Measurements from ENCODE around the gene RASSF8.
A peak's percentile ranks its signal among the peaks of the same experiment; 100 is the strongest.

The RASSF8 gene

GRCh38 chr12:25958428-25959070 lies at the start of gene RASSF8:
TSS of gene RASSF8 (plus strand) at chr12:25958682. CDS start at chr12:26055344, 96,662 bp downstream.
- TF ChIP-seq CREB1 (IDR thresholded peaks at IDR 0.05; ENCODE audit: low read depth) (no peak), FOXM1 (IDR thresholded peaks at IDR 0.05; ENCODE audit: borderline replicate concordance, low read depth) (no peak), REST (IDR thresholded peaks at IDR 0.05; ENCODE audit: low read depth) (no peak), YY1 (IDR thresholded peaks at IDR 0.05; ENCODE audit: low read depth) (peak; percentile 18; the same call in 1 of the 2 replicates), TEAD4 (IDR thresholded peaks at IDR 0.05) (0 out of 2 replicates have a peak, but pooled peaks have one; percentile 1), EP300 (IDR thresholded peaks at IDR 0.05; ENCODE audit: borderline replicate concordance) (no peak), TCF12 (IDR thresholded peaks at IDR 0.05; ENCODE audit: low read depth) (no peak), TAF1 (IDR thresholded peaks at IDR 0.05; ENCODE audit: low read depth) (peak; percentile 9; the same call in 1 of the 2 replicates), RAD21 (IDR thresholded peaks at IDR 0.05; ENCODE audit: low read depth) (peak; percentile 10; the same call in 1 of the 2 replicates), CEBPB (IDR thresholded peaks at IDR 0.05) (0 out of 2 replicates have a peak, but pooled peaks have one; percentile 2), ZBTB7A (IDR thresholded peaks at IDR 0.05; ENCODE audit: low read depth) (peak; percentile 49; the same call in 1 of the 2 replicates), NFIC (IDR thresholded peaks at IDR 0.05) (no peak), MAX (IDR thresholded peaks at IDR 0.05) (peak; percentile 31; the same call in 1 of the 2 replicates), USF1 (IDR thresholded peaks at IDR 0.05) (no peak), EGR1 (IDR thresholded peaks at IDR 0.05) (peak; percentile 75; the same call in 1 of the 2 replicates)

- TF ChIP-seq FOXM1 (IDR thresholded peaks at IDR 0.05; ENCODE audit: borderline replicate concordance, low read depth) (no peak), NFIC (IDR thresholded peaks at IDR 0.05) (no peak), MAX (IDR thresholded peaks at IDR 0.05) (no peak), YY1 (IDR thresholded peaks at IDR 0.05; ENCODE audit: low read depth) (no peak), REST (IDR thresholded peaks at IDR 0.05; ENCODE audit: low read depth) (no peak), USF1 (IDR thresholded peaks at IDR 0.05) (no peak), CREB1 (IDR thresholded peaks at IDR 0.05; ENCODE audit: low read depth) (no peak), TEAD4 (IDR thresholded peaks at IDR 0.05) (no peak), EP300 (IDR thresholded peaks at IDR 0.05; ENCODE audit: borderline replicate concordance) (no peak), RAD21 (IDR thresholded peaks at IDR 0.05; ENCODE audit: low read depth) (no peak), ZBTB7A (IDR thresholded peaks at IDR 0.05; ENCODE audit: low read depth) (no peak)
Measured at GRCh38 chr12:25914551-25914950, 43.9 kb upstream of the RASSF8 start.

GRCh38 chr12:25924491-25925001 lies 33.9 kb upstream of the RASSF8 start:
- no peak for TF ChIP-seq EGR1 (IDR thresholded peaks at IDR 0.05)
- no peak for TF ChIP-seq CREB1 (IDR thresholded peaks at IDR 0.05; ENCODE audit: low read depth)
- TF ChIP-seq MAX (IDR thresholded peaks at IDR 0.05), result no peak
- TF ChIP-seq REST (IDR thresholded peaks at IDR 0.05; ENCODE audit: low read depth), result no peak
- TF ChIP-seq TEAD4 (IDR thresholded peaks at IDR 0.05), result no peak
- no peak for TF ChIP-seq RAD21 (IDR thresholded peaks at IDR 0.05; ENCODE audit: low read depth)

- TF ChIP-seq CREB1 (IDR thresholded peaks at IDR 0.05; ENCODE audit: low read depth) (no peak), RAD21 (IDR thresholded peaks at IDR 0.05; ENCODE audit: low read depth) (no peak)
Measured at GRCh38 chr12:25925064-25925463, 33.4 kb upstream of the RASSF8 start.

Data from Ishikawa (cell line).